Measurements from ENCODE around the gene CCDC24. TPM values are rescaled to one million over a fixed set of nuclear protein-coding genes. Genes with fewer than 3 reads are reported as not detected.
A peak's percentile ranks its signal among the peaks of the same experiment; 100 is the strongest.

The CCDC24 gene
- total and polyA plus RNA-seq, 2 of the 13 experiments (the other 11 are each of a cell fraction or from before 2014, with no cell fraction given) = 1.4 to 2.9 TPM

DNA sequence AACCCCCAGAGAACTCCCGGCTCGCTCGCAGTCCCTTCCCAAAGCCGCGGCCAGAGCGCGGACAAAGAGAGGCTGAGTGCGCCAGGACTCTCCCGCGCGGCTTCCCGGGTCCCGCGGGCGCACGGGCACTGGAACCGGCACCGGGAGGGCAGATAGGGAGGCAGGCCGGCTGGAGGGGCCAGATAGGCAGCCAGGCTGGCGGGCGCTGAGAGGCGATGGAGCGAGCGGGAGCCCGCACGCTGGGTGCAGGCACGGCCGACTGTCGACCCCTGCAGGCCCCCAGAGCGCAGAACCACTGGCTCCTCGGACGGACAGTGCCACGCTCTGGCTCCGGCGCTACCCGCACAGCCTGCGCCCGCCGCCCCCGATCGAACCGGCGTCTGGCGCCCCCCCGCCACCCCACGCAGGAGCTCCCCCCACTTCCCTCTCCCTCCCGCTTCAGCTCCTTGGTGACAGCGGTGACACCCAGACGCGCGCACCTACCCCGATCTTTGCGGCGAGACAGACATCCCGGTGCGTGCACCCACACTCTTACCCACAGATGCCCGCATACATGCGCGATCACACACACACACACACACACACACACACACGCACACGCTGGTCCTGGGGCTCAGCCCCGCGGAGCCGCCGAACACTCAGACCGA lies 39.3 kb downstream of the CCDC24 start (continued):
- peak; percentile 57; the same call in 1 of the 2 replicates for TF ChIP-seq ZNF747 (CRISPR knock-in tag; IDR thresholded peaks at IDR 0.05; ENCODE audit: borderline replicate concordance)
- no peak; the same call in 1 of the 2 replicates for TF ChIP-seq MYC (CRISPR knock-in tag; IDR thresholded peaks at IDR 0.05; ENCODE audit: borderline replicate concordance)
- TF ChIP-seq MEIS2 (CRISPR knock-in tag; IDR thresholded peaks at IDR 0.05) = 0 out of 2 replicates have a peak, but pooled peaks have one; percentile 24
- 0 out of 2 replicates have a peak, but pooled peaks have one; percentile 17 for TF ChIP-seq BRCA1 (CRISPR knock-in tag; IDR thresholded peaks at IDR 0.05)
- TF ChIP-seq, protein P1, sequence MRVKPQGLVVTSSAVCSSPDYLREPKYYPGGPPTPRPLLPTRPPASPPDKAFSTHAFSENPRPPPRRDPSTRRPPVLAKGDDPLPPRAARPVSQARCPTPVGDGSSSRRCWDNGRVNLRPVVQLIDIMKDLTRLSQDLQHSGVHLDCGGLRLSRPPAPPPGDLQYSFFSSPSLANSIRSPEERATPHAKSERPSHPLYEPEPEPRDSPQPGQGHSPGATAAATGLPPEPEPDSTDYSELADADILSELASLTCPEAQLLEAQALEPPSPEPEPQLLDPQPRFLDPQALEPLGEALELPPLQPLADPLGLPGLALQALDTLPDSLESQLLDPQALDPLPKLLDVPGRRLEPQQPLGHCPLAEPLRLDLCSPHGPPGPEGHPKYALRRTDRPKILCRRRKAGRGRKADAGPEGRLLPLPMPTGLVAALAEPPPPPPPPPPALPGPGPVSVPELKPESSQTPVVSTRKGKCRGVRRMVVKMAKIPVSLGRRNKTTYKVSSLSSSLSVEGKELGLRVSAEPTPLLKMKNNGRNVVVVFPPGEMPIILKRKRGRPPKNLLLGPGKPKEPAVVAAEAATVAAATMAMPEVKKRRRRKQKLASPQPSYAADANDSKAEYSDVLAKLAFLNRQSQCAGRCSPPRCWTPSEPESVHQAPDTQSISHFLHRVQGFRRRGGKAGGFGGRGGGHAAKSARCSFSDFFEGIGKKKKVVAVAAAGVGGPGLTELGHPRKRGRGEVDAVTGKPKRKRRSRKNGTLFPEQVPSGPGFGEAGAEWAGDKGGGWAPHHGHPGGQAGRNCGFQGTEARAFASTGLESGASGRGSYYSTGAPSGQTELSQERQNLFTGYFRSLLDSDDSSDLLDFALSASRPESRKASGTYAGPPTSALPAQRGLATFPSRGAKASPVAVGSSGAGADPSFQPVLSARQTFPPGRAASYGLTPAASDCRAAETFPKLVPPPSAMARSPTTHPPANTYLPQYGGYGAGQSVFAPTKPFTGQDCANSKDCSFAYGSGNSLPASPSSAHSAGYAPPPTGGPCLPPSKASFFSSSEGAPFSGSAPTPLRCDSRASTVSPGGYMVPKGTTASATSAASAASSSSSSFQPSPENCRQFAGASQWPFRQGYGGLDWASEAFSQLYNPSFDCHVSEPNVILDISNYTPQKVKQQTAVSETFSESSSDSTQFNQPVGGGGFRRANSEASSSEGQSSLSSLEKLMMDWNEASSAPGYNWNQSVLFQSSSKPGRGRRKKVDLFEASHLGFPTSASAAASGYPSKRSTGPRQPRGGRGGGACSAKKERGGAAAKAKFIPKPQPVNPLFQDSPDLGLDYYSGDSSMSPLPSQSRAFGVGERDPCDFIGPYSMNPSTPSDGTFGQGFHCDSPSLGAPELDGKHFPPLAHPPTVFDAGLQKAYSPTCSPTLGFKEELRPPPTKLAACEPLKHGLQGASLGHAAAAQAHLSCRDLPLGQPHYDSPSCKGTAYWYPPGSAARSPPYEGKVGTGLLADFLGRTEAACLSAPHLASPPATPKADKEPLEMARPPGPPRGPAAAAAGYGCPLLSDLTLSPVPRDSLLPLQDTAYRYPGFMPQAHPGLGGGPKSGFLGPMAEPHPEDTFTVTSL (CRISPR knock-in tag; IDR thresholded peaks at IDR 0.05; ENCODE audit: borderline replicate concordance) = 0 out of 2 replicates have a peak, but pooled peaks have one; percentile 6
- no peak for TF ChIP-seq CBX1 (IDR thresholded peaks at IDR 0.05; ENCODE audit: low read depth)
- TF ChIP-seq TRIM24 (CRISPR knock-in tag; IDR thresholded peaks at IDR 0.05) = no peak
- TF ChIP-seq ARID2 (CRISPR knock-in tag; IDR thresholded peaks at IDR 0.05; ENCODE audit: borderline replicate concordance) = peak; percentile 89
- 0 out of 2 replicates have a peak, but pooled peaks have one; percentile 11 for TF ChIP-seq GABPB1 (CRISPR knock-in tag; IDR thresholded peaks at IDR 0.05)
- no peak for TF ChIP-seq ZNF569 (CRISPR knock-in tag; IDR thresholded peaks at IDR 0.05; ENCODE audit: borderline replicate concordance)
- TF ChIP-seq NFKB2 (CRISPR knock-in tag; IDR thresholded peaks at IDR 0.05; ENCODE audit: borderline replicate concordance) = 0 out of 2 replicates have a peak, but pooled peaks have one; percentile 2
- TF ChIP-seq, protein P2, sequence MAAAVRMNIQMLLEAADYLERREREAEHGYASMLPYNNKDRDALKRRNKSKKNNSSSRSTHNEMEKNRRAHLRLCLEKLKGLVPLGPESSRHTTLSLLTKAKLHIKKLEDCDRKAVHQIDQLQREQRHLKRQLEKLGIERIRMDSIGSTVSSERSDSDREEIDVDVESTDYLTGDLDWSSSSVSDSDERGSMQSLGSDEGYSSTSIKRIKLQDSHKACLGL (CRISPR knock-in tag; IDR thresholded peaks at IDR 0.05) = peak; percentile 27
- TF ChIP-seq HNRNPK (IDR thresholded peaks at IDR 0.05; ENCODE audit: low read depth, low read length, poor library complexity, severe bottlenecking) = peak; percentile 30
- TF ChIP-seq STAG1 (CRISPR knock-in tag; IDR thresholded peaks at IDR 0.05) = peak; percentile 48
- peak; percentile 1; the same call in 1 of the 2 replicates for TF ChIP-seq FLYWCH1 (CRISPR knock-in tag; IDR thresholded peaks at IDR 0.05)
- TF ChIP-seq ZHX2 (IDR thresholded peaks at IDR 0.05; ENCODE audit: low read depth) = no peak
- TF ChIP-seq ZHX2 (CRISPR knock-in tag; IDR thresholded peaks at IDR 0.05; ENCODE audit: borderline replicate concordance) = no peak
- TF ChIP-seq ZNF234 (CRISPR knock-in tag; conservative IDR thresholded peaks at IDR 0.05) = no peak

All from HepG2 (cell line).